HepG2 (cell line): ENCODE measurements around the gene POLR3E. TPM values are rescaled to one million over a fixed set of nuclear protein-coding genes. Genes with fewer than 3 reads are reported as not detected.

ENCODE experiments used
- ATAC-seq: fragments of 200-7000 bp; cut with Tn5 transposase; 3 replicates; pipeline ENCODE4 v1.9.1; 2020; ENCODE audit warnings: mild to moderate bottlenecking, moderate library complexity
- BruUV-seq: library from RNA; stranded (reverse); fragments of 400-500 nt; replicated peaks from 2 replicates; lab custom pipeline; 2021; lab: Mats Ljungman, UMichigan
- CTCF ChIA-PET: fragments of 300-600 bp; formaldehyde crosslinking; extraction: SDS; loops from one replicate; lab custom pipeline; 2021; ENCODE audit warnings: low total read pairs, inconsistent platforms, low intra/inter-chr PET ratio; lab: Yijun Ruan, JAX
- POLR2A ChIA-PET: fragments of 350-600 bp; sonication (Branson Sonifier 250); formaldehyde crosslinking; loops from one replicate; lab custom pipeline; 2020; ENCODE audit warnings: antibody characterized with exemption, inconsistent platforms; lab: Yijun Ruan, JAX
- DNase-seq: peaks from one replicate; pipeline ENCODE4 v3.0.0-alpha.2; 2015; ENCODE audit warnings: low spot score
- FAIRE-seq: peaks from 3 replicates; lab custom pipeline; 2011; peaks lifted over from hg19 to GRCh38; lab: Jason Lieb, UNC
- H2AFZ ChIP-seq: one replicate; pipeline ENCODE4 v1.6.1; 2011; ENCODE audit warnings: low read length, inconsistent platforms
- H3K27ac ChIP-seq: fragments of 300-600 bp; 3 replicates; pipeline ENCODE4 v1.8.0; 2011; ENCODE audit warnings: mixed run types, mild to moderate bottlenecking, mixed read lengths, low read length, inconsistent platforms; ENCODE audit not compliant: insufficient read depth; ENCODE audit errors: extremely low read length
- H3K27me3 ChIP-seq, 2 experiments: fragments of 200-600 bp in 1 of 2; 2 replicates in 1 of 2; 3 replicates in 1 of 2; pipeline versions ENCODE4 v1.6.0 to v1.8.0; 2011; ENCODE audit warnings: low read length in 2 of 2, mild to moderate bottlenecking in 2 of 2, moderate library complexity in 2 of 2, inconsistent platforms in 1 of 2; ENCODE audit not compliant: insufficient read depth in 2 of 2, control insufficient read depth in 1 of 2
- H3K36me3 ChIP-seq, 2 experiments: fragments of 200-600 bp in 1 of 2; replicated peaks in 1 of 2; 2 replicates in 1 of 2; 3 replicates in 1 of 2; pipeline versions ENCODE4 v1.5.1 to v1.8.0; 2011; ENCODE audit warnings: low read length in 2 of 2, inconsistent platforms in 1 of 2; ENCODE audit not compliant: insufficient read depth in 2 of 2, control insufficient read depth in 1 of 2
- H3K4me1 ChIP-seq: 2 replicates; pipeline ENCODE4 v1.5.1; 2012; ENCODE audit warnings: low read length, inconsistent platforms; ENCODE audit not compliant: insufficient read depth
- H3K4me2 ChIP-seq: 2 replicates; pipeline ENCODE4 v1.6.0; 2011; ENCODE audit warnings: low read depth, low read length, inconsistent platforms
- H3K4me3 ChIP-seq, 3 experiments: fragments of 200-600 bp in 1 of 3; sonication (generic), shearing (Covaris generic) in 1 of 3; replicated peaks in 1 of 3; 2 replicates each; pipeline ENCODE4 v1.5.1; 2011 to 2016; ENCODE audit warnings: low read length in 3 of 3, inconsistent platforms in 2 of 3, low read depth in 2 of 3, mild to moderate bottlenecking in 2 of 3, control low read depth in 1 of 3, mixed read lengths in 1 of 3; ENCODE audit not compliant: insufficient read depth in 1 of 3
- H3K79me2 ChIP-seq: one replicate; pipeline ENCODE4 v1.6.1; 2011; ENCODE audit warnings: low read length, inconsistent platforms; ENCODE audit not compliant: insufficient read depth
- H3K9ac ChIP-seq: 2 replicates; pipeline ENCODE4 v1.6.0; 2011; ENCODE audit warnings: mild to moderate bottlenecking, low read depth, low read length, inconsistent platforms; ENCODE audit not compliant: insufficient read depth
- H3K9me3 ChIP-seq: 2 replicates; pipeline ENCODE4 v1.5.1; 2012; ENCODE audit warnings: mild to moderate bottlenecking, low read length
- H4K20me1 ChIP-seq: 2 replicates; pipeline ENCODE4 v1.6.0; 2011; ENCODE audit warnings: inconsistent platforms, mild to moderate bottlenecking, low read length, moderate library complexity; ENCODE audit not compliant: insufficient read depth
- ARNTL ChIP-seq: sonication (generic); formaldehyde crosslinking; IDR thresholded peaks from 2 replicates; pipeline ENCODE4 v1.4.0; 2020; ENCODE audit warnings: mild to moderate bottlenecking, missing genetic modification reagents
- BATF2 ChIP-seq: sonication (generic); formaldehyde crosslinking; IDR thresholded peaks from 2 replicates; pipeline ENCODE4 v1.8.0; 2022; ENCODE audit warnings: mild to moderate bottlenecking, missing genetic modification reagents, moderate library complexity
- GTF3A ChIP-seq: sonication (generic); formaldehyde crosslinking; conservative IDR thresholded peaks from 2 replicates; pipeline ENCODE4 v1.4.0; 2020; ENCODE audit warnings: mild to moderate bottlenecking, missing genetic modification reagents
- RBAK ChIP-seq: sonication (generic); formaldehyde crosslinking; IDR thresholded peaks from 2 replicates; pipeline ENCODE4 v1.5.1; 2020; ENCODE audit warnings: mild to moderate bottlenecking, missing genetic modification reagents
- ZC3H13 ChIP-seq: sonication (generic); formaldehyde crosslinking; IDR thresholded peaks from 2 replicates; pipeline ENCODE4 v1.8.1; 2023; ENCODE audit warnings: mild to moderate bottlenecking, missing genetic modification reagents, moderate library complexity
- ZC3H4 ChIP-seq: sonication (generic); formaldehyde crosslinking; IDR thresholded peaks from 2 replicates; pipeline ENCODE4 v1.4.0; 2020; ENCODE audit warnings: missing genetic modification reagents, borderline replicate concordance
- ZKSCAN5 ChIP-seq: sonication (generic); formaldehyde crosslinking; IDR thresholded peaks from 2 replicates; pipeline ENCODE4 v1.5.1; 2020; ENCODE audit warnings: mild to moderate bottlenecking, missing genetic modification reagents
- ZNF460 ChIP-seq: sonication (generic); formaldehyde crosslinking; IDR thresholded peaks from 2 replicates; pipeline ENCODE4 v1.5.1; 2020; ENCODE audit warnings: missing genetic modification reagents, mild to moderate bottlenecking, borderline replicate concordance
- ZNF563 ChIP-seq: sonication (generic); formaldehyde crosslinking; IDR thresholded peaks from 2 replicates; pipeline ENCODE4 v1.8.0; 2022; ENCODE audit warnings: mild to moderate bottlenecking, moderate library complexity, missing genetic modification reagents
- ZNF703 ChIP-seq: sonication (generic); formaldehyde crosslinking; IDR thresholded peaks from 2 replicates; pipeline ENCODE4 v1.5.1; 2020; ENCODE audit warnings: missing genetic modification reagents, mild to moderate bottlenecking, moderate library complexity, borderline replicate concordance
- ZNF770 ChIP-seq: sonication (generic); formaldehyde crosslinking; IDR thresholded peaks from 2 replicates; pipeline ENCODE4 v1.5.0; 2020; ENCODE audit warnings: mild to moderate bottlenecking, missing genetic modification reagents
- ZNF883 ChIP-seq: sonication (generic); formaldehyde crosslinking; IDR thresholded peaks from 2 replicates; pipeline ENCODE4 v1.5.1; 2020; ENCODE audit warnings: mild to moderate bottlenecking, missing genetic modification reagents; ENCODE audit errors: not compliant biosample characterization
- ZSCAN5A ChIP-seq: sonication (generic); formaldehyde crosslinking; IDR thresholded peaks from 2 replicates; pipeline ENCODE4 v1.8.0; 2022; ENCODE audit warnings: mild to moderate bottlenecking, missing genetic modification reagents, borderline replicate concordance
- WGBS: methylation state at CpG from one replicate; pipeline ENCODE4 v1.1.6; 2017; ENCODE audit warnings: low lambda C conversion rate; 5-methylcytosine and 5-hydroxymethylcytosine counted together
- in situ Hi-C: cut with HindIII; loops from 2 replicates; pipeline ENCODE4 v1.10.0; 2017; ENCODE audit warnings: low pct_unique_long_range_greater_than_20kb; ENCODE audit not compliant: extremely low pct_ligation_motif_present
- intact Hi-C: fragments of 100-400 bp; cut with micrococcal nuclease; formaldehyde crosslinking; loops from one replicate; pipeline ENCODE4 v1.10.0; 2022; ENCODE audit not compliant: unreplicated experiment
- polyA plus RNA-seq, 8 experiments: library from polyadenylated mRNA; depleted of rRNA in 3 of 8; stranded (reverse) in 7 of 8; unstranded in 1 of 8; fragments of >200 nt; fragmentation: Illumina TruSeq in 4 of 8; extraction: Trizol in 4 of 8; gene quantifications; 2 replicates each; pipeline versions ENCODE4 v1.2.1 to v1.2.3, GENCODE V29; 2011 to 2016; ENCODE audit warnings: low read depth in 4 of 8, missing spikeins in 1 of 8, mixed read lengths in 1 of 8; ENCODE audit not compliant: insufficient read depth in 1 of 8
- total RNA-seq, 5 experiments: library from RNA; depleted of rRNA; stranded (reverse); fragments of >200 nt; fragmentation: Illumina TruSeq; extraction: Trizol; gene quantifications; 2 replicates each; pipeline ENCODE4 v1.2.3, GENCODE V29; 2016; ENCODE audit warnings: low read depth in 1 of 5

POLR3E gene
- total and polyA plus RNA-seq, 2 of the 13 experiments (the other 11 are each of a cell fraction or from before 2014, with no cell fraction given): 135 to 262 TPM

GRCh38 chr16:22291020-22291419 is 6.2 kb upstream of the POLR3E start:
- Histone ChIP-seq H3K79me2 (no peaks in the 10 kb centered on the region), H3K36me3 (no peaks in the 10 kb centered on the region; a peak in 1 of 5 replicates), H4K20me1 (no peaks in the 10 kb centered on the region), H3K9me3 (no peaks in the 10 kb centered on the region), H3K4me2 (no peak overlapping the region), H3K27me3 (no peaks in the 10 kb centered on the region), H2AFZ (no peak overlapping the region), H3K27ac (no peak overlapping the region), H3K4me3 (no peak overlapping the region), H3K4me1 (peaks cover 32% of the 10 kb centered on the region), H3K9ac (no peak overlapping the region)
- ChIA-PET POLR2A (no interaction called here), CTCF (no interaction called here)
- 98% methylated on average over 5 of the region's 5 CpGs for WGBS
- intact Hi-C loops (no loop called here), in situ Hi-C loops (no loop called here)
- no peak for TF ChIP-seq ZSCAN5A (CRISPR knock-in tag)
- TF ChIP-seq ZNF883 (CRISPR knock-in tag): no peak
- 0 out of 2 replicates have a peak, but pooled peaks have one; percentile 35 for TF ChIP-seq ZNF770 (CRISPR knock-in tag)
- TF ChIP-seq BATF2 (CRISPR knock-in tag): no peak
- TF ChIP-seq ZC3H4 (CRISPR knock-in tag): no peak
- TF ChIP-seq ZNF460: 0 out of 2 replicates have a peak, but pooled peaks have one; percentile 53
- no peak for TF ChIP-seq ZKSCAN5 (CRISPR knock-in tag)
- TF ChIP-seq ZNF703: no peak
- no peak for TF ChIP-seq RBAK (CRISPR knock-in tag)
- no peak for TF ChIP-seq GTF3A (CRISPR knock-in tag)
- TF ChIP-seq ARNTL (CRISPR knock-in tag): no peak
- TF ChIP-seq ZNF563 (CRISPR knock-in tag): no peak
- TF ChIP-seq ZC3H13 (CRISPR knock-in tag): no peak
- no peak for DNase-seq
- no TSS peak for BruUV-seq
- FAIRE-seq: no peak
- no peak for ATAC-seq
